ENCODE data around the gene FRMPD1. TPM values are rescaled to one million over a fixed set of nuclear protein-coding genes. Genes with fewer than 3 reads are reported as not detected.
A peak's percentile ranks its signal among the peaks of the same experiment; 100 is the strongest.
"Not testable (repeated sequence)": the region's sequence is repeated elsewhere in the genome, so short reads cannot be mapped to it uniquely, and the experiment has no call there.

FRMPD1 gene
- total RNA-seq, result under 1 TPM in 3 of 4 donors, not detected in 1; 0.34 to 0.50 (median 0.45) TPM

GRCh38 chr9:37650873-37651768 lies at the start of gene FRMPD1:
TSS of gene FRMPD1 (plus strand) at chr9:37650954. CDS start at chr9:37692642, 41,688 bp downstream.
- Histone ChIP-seq H3K4me3 (peak within 1 kb of the TSS; percentile 55 to 76 (median 60)), H3K4me1 (peaks cover 7 to 18% (median 15%) of the 10 kb centered on the region in 4 donors), H3K27me3 (peaks cover 0 to 50% (median 17%) of the 10 kb centered on the region in 4 donors), H3K27ac (replicated peaks in 1 of 4) (no peak within 1 kb of the TSS), H3K9me3 (no peaks in the 10 kb centered on the region), H3K36me3 (no peaks in the 10 kb centered on the region)
- DNase-seq (ENCODE audit: extremely low spot score), result no peak
- intact Hi-C loops (cut with DNase I), result no loop called here
- WGBS, result under 1% methylated on average over 19 of the region's 73 CpGs
- TF ChIP-seq CTCF (IDR thresholded peaks at IDR 0.05) (no peak), POLR2A (IDR thresholded peaks at IDR 0.05; ENCODE audit: low read depth) (no peak), POLR2AphosphoS5 (IDR thresholded peaks at IDR 0.05) (no peak), EP300 (IDR thresholded peaks at IDR 0.05) (no peak)

GRCh38 chr9:37602061-37602460 lies 48.7 kb upstream of the FRMPD1 start:
- peaks cover 0 to 12% (median 2%) of the 10 kb centered on the region in 4 donors for H3K4me1 ChIP-seq
- intact Hi-C loops (cut with DNase I); H3K36me3 ChIP-seq; H3K9me3 ChIP-seq; H3K4me3 ChIP-seq; H3K27ac ChIP-seq (replicated peaks in 1 of 4); DNase-seq (ENCODE audit: extremely low spot score): not testable (repeated sequence)
- H3K27me3 ChIP-seq, result peaks cover 0 to 16% (median 0%) of the 10 kb centered on the region in 4 donors
- 92% methylated on average over 4 of the region's 4 CpGs for WGBS

GRCh38 chr9:37602817-37603216 lies 47.9 kb upstream of the FRMPD1 start:
- Histone ChIP-seq H3K36me3 (no peaks in the 10 kb centered on the region), H3K9me3 (no peaks in the 10 kb centered on the region), H3K27ac (replicated peaks in 1 of 4) (no peak overlapping the region), H3K4me3 (no peak overlapping the region), H3K4me1 (peaks cover 0 to 12% (median 2%) of the 10 kb centered on the region in 4 donors), H3K27me3 (peaks cover 0 to 10% (median 0%) of the 10 kb centered on the region in 4 donors)
- intact Hi-C loops (cut with DNase I), result no loop called here
- TF ChIP-seq CTCF (IDR thresholded peaks at IDR 0.05), result no peak
- no peak for TF ChIP-seq POLR2AphosphoS5 (IDR thresholded peaks at IDR 0.05)
- no peak for TF ChIP-seq EP300 (IDR thresholded peaks at IDR 0.05)
- TF ChIP-seq POLR2A (IDR thresholded peaks at IDR 0.05; ENCODE audit: low read depth), result no peak
- 71% methylated on average over 5 of the region's 5 CpGs for WGBS
- no peak for DNase-seq (ENCODE audit: extremely low spot score)

GRCh38 chr9:37604296-37604695 lies 46.5 kb upstream of the FRMPD1 start:
- no peaks in the 10 kb centered on the region for H3K9me3 ChIP-seq
- no peaks in the 10 kb centered on the region for H3K36me3 ChIP-seq
- peaks cover 0 to 12% (median 2%) of the 10 kb centered on the region in 4 donors for H3K4me1 ChIP-seq
- intact Hi-C loops (cut with DNase I), result no loop called here
- DNase-seq (ENCODE audit: extremely low spot score), result no peak
- WGBS, result 91% methylated on average over 1 of the region's 1 CpG
- H3K27ac ChIP-seq (replicated peaks in 1 of 4), result no peak overlapping the region
- H3K4me3 ChIP-seq, result no peak overlapping the region
- H3K27me3 ChIP-seq, result peaks cover 0 to 9% (median 0%) of the 10 kb centered on the region in 4 donors
- TF ChIP-seq POLR2AphosphoS5 (IDR thresholded peaks at IDR 0.05) (no peak), CTCF (IDR thresholded peaks at IDR 0.05) (no peak)

GRCh38 chr9:37608250-37608649 lies 42.5 kb upstream of the FRMPD1 start:
- peaks cover 0 to 1% (median 0%) of the 10 kb centered on the region in 4 donors for H3K4me1 ChIP-seq
- no peaks in the 10 kb centered on the region for H3K27me3 ChIP-seq
- H3K9me3 ChIP-seq, result no peaks in the 10 kb centered on the region
- intact Hi-C loops (cut with DNase I), result no loop called here
- no peak for TF ChIP-seq POLR2AphosphoS5 (IDR thresholded peaks at IDR 0.05)
- TF ChIP-seq POLR2A (IDR thresholded peaks at IDR 0.05; ENCODE audit: low read depth), result no peak
- TF ChIP-seq CTCF (IDR thresholded peaks at IDR 0.05), result no peak
- no peak for TF ChIP-seq EP300 (IDR thresholded peaks at IDR 0.05)
- no peak overlapping the region for H3K27ac ChIP-seq (replicated peaks in 1 of 4)
- H3K36me3 ChIP-seq, result no peaks in the 10 kb centered on the region
- no peak for DNase-seq (ENCODE audit: extremely low spot score)
- no peak overlapping the region for H3K4me3 ChIP-seq
